IPS-15b (cell line): ENCODE measurements around the gene RAC3.
"Not testable (repeated sequence)": the region's sequence is repeated elsewhere in the genome, so short reads cannot be mapped to it uniquely, and the experiment has no call there.

Experiments used
- H3K27me3 ChIP-seq: one replicate; pipeline ENCODE4 v1.6.1; 2013; ENCODE audit warnings: low read length; ENCODE audit not compliant: control insufficient read depth, insufficient read depth
- H3K36me3 ChIP-seq: one replicate; pipeline ENCODE4 v1.6.1; 2013; ENCODE audit warnings: low read length; ENCODE audit not compliant: control insufficient read depth, insufficient read depth
- H3K4me1 ChIP-seq: one replicate; pipeline ENCODE4 v1.6.1; 2013; ENCODE audit warnings: mild to moderate bottlenecking, low read length; ENCODE audit not compliant: control insufficient read depth, insufficient read depth
- H3K4me3 ChIP-seq: one replicate; pipeline ENCODE4 v1.5.1; 2013; ENCODE audit warnings: low read depth, low read length
- H3K9ac ChIP-seq: one replicate; pipeline ENCODE4 v1.6.1; 2013; ENCODE audit warnings: low read depth, mild to moderate bottlenecking, low read length
- H3K9me3 ChIP-seq: one replicate; pipeline ENCODE4 v1.6.1; 2013; ENCODE audit warnings: mild to moderate bottlenecking, low read length; ENCODE audit not compliant: control insufficient read depth, insufficient read depth

The RAC3 gene

DNA sequence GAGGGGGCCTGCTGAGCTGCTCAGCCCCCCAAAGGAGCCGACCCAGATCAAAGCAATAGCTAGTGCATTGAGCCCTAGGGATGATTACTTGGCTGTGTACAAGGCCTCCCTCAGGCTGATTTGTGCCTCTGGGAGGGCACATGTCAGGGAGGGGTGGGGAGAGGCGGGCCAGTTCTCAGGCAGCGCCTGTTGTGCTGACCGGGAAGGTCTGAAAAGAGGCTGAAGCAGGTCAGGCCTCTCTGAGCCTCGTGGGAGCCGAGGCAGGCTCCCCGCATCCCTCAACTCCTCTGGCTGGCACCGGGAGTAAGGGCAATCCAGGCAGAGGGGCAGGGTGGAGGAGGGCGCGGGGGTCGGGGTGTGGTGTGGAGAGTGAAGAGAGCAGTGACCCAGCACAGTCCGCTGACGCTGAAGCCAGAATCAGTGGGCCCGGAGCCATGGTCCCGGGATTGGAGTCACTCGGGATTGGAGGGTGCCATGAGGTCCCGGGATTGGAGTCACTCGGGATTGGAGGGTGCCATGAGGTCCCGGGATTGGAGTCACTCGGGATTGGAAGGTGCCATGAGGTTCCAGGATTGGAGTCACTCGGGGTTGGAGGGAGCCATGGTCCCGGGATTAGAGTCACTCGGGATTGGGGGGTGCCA is 3.0 kb downstream of the RAC3 start:
- H3K4me1 ChIP-seq = no peaks in the 10 kb centered on the region
- H3K27me3 ChIP-seq = peaks cover 4% of the 10 kb centered on the region
- no peak overlapping the region for H3K9ac ChIP-seq
- H3K4me3 ChIP-seq = peak overlapping the region; percentile 18
- H3K36me3 ChIP-seq = peaks cover 4% of the 10 kb centered on the region
- no peaks in the 10 kb centered on the region for H3K9me3 ChIP-seq

DNA sequence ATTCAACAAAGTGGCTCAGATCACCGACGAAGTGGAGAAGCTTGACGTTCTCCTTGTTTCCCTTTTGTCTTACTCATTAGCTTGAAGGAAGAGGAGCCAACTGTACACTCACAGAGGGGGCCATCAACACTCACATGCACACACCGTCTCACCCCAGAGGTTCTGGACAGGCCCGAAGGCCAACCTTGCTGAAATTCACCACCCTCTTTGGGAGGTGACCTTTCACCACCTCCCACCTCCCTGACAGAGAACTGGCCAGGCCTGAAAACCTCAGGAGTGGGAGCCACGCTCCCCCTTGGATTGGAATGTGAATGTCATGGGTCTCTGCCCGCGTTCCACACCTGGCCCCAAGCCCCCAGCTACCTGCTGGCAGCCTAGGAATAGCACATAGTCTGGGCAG is 4.0 kb downstream of the RAC3 start:
- H3K9ac ChIP-seq = no peak overlapping the region
- no peak overlapping the region for H3K4me3 ChIP-seq
- no peaks in the 10 kb centered on the region for H3K36me3 ChIP-seq
- no peaks in the 10 kb centered on the region for H3K9me3 ChIP-seq
- peaks cover 4% of the 10 kb centered on the region for H3K27me3 ChIP-seq
- no peaks in the 10 kb centered on the region for H3K4me1 ChIP-seq

DNA sequence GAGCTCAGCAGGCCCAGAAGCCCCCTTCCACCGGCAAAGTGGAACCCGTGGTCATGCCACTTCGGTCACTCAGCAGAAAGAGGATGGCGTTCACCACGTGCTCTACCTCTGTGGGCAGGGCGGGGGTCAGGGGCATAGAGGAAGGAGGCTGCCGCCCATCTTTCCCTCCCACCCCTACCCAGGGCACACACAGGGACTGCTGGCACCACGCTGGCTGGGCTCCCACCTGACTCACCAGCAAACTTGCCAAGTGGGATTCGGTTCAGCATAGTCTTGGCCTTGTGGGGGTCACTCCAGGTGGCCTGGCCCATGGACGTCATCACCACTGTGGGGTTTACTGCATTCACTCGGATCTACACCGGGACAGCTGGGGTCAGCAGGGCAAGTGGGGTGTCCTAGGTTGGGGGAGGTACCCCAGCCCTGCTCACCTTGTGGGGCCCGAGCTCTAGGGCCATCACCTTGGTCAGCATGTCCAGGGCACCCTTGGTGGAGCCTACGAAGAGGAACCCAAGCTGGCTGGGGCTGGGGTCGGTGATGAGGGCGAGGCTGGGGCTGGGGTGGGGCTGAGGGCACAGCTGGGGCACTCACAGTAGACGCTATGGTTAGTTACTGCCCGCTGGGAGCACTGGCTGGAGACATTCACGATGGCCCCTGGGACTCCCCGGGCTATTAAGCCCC is 4.6 kb downstream of the RAC3 start:
- H3K27me3 ChIP-seq = peaks cover 4% of the 10 kb centered on the region
- no peaks in the 10 kb centered on the region for H3K4me1 ChIP-seq
- H3K9me3 ChIP-seq = no peaks in the 10 kb centered on the region
- peak overlapping the region; percentile 76 for H3K4me3 ChIP-seq
- no peak overlapping the region for H3K9ac ChIP-seq
- no peaks in the 10 kb centered on the region for H3K36me3 ChIP-seq

DNA sequence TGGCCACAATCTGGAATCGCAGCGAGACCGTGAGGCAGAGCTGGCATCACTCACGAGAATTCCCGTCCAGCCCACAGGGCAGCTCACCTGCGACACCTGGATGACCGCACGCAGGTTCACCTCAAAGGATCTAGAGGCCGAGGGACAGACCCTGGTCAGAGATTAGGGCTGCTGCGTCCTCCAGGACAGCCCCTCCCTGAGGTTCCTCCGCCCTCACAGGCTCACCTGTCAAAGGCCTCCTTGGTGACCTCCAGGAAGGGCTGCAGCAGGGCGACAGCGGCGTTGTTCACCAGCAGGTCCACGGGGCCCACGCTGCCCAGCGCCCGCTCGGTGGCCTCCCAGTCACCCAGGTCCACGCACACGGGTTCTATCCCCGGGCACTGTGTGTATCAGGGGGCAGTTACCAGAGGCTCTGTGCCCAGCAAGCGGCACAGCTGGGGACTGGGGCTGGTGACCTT is 5.2 kb downstream of the RAC3 start:
- Histone ChIP-seq H3K4me1 (no peaks in the 10 kb centered on the region), H3K9me3 (no peaks in the 10 kb centered on the region), H3K36me3 (no peaks in the 10 kb centered on the region), H3K27me3 (peaks cover 4% of the 10 kb centered on the region), H3K4me3 (peak overlapping the region; percentile 76), H3K9ac (peak overlapping the region; percentile 54)

DNA sequence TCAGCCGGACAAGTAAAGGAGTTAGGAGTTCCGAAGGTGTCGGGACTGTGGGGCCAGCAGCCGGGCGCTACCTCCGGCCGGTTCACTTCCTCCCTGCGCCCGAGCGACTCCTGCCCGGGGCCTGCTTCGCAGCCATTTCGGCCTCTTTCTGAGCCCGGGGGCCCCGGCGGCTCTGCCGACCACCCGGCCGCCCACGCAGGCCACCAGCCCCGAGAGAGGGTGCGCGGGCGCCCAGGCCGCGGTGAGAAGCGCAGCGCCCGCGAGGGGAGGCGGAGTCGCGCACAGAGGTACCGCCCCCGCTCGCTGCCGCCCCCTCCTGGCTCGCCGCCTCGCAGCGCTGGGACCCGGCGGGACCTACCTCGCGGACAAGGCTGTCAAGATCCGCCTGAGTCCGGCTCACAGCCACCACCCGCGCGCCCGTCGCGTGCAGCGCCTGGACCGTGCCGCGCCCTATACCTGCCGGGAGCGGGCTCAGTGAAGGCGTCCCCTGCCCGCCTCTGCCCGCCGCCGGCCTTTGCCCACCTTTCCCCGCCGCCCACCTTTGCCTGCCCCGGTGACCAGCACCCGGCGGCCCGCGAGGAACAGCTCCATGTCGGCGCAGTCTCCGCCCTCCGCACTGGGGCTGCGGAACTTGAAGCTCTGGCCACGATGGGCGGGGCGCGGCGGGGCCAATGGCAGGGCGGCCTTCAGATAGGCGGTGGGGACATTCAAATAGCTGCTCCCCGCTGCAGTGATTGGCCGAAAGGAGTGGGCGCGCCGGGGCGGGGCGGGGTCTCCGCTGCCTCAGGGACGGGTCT is 5.8 kb downstream of the RAC3 start, which contains the start of gene DCXR:
Gene DCXR (minus strand): TSS at position 606 of the 797 bp plus-strand sequence. CDS start 15 bp downstream, at position 591.
- peak within 1 kb of the TSS; percentile 76 for H3K4me3 ChIP-seq
- no peaks in the 10 kb centered on the region for H3K36me3 ChIP-seq
- H3K9me3 ChIP-seq = no peaks in the 10 kb centered on the region
- H3K27me3 ChIP-seq = peaks cover 4% of the 10 kb centered on the region
- H3K9ac ChIP-seq = peak within 1 kb of the TSS; percentile 54
- H3K4me1 ChIP-seq = no peaks in the 10 kb centered on the region

DNA sequence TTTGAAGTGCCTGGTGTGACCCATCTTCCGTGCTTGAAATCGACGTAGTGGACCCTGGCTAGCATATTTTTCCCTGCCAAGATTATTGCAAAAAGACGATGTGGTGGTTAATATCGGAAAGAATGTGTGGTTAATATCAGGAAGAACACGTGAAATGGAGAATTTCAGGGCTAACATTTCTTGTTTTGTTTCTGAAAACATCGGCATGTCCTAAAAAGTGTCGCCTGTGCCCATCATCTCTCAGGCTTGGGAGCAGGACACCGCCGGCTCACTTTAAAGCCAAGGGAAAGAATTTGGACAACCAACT is 6.4 kb downstream of the RAC3 start:
- Histone ChIP-seq H3K27me3 (peaks cover 4% of the 10 kb centered on the region), H3K9me3 (no peaks in the 10 kb centered on the region), H3K4me1 (no peaks in the 10 kb centered on the region), H3K36me3 (no peaks in the 10 kb centered on the region), H3K4me3 (peak overlapping the region; percentile 2), H3K9ac (no peak overlapping the region)

DNA sequence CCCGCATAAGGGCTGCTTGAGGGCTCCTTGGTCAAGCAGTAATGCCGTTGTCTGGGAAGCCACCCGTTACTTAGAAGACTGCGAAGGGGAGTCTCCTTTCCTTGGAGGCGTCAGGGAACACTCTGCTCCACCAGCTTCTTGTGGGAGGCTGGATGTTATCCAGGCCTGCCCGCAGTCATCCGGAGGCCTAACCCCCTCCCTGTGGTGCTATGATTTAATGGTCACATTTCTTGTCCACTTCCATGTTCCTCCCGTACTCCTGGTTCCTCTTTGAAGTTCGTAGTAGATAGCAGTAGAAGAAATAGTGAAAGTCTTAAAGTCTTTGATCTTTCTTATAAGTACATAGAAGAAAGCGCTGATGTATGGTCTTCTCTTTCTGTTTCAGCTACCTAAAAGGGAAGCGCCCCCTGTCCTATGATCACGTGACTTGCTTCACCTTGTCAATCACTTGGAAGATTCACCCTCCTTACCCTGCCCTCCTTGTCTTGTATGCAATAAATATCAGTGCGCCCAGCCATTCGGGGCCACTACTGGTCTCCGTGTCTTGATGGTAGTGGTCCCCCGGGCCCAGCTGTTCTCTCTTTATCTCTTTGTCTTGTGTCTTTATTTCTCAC is 7.4 kb downstream of the RAC3 start:
- H3K9ac ChIP-seq, H3K36me3 ChIP-seq, H3K4me1 ChIP-seq, H3K9me3 ChIP-seq, H3K4me3 ChIP-seq, H3K27me3 ChIP-seq: not testable (repeated sequence)

DNA sequence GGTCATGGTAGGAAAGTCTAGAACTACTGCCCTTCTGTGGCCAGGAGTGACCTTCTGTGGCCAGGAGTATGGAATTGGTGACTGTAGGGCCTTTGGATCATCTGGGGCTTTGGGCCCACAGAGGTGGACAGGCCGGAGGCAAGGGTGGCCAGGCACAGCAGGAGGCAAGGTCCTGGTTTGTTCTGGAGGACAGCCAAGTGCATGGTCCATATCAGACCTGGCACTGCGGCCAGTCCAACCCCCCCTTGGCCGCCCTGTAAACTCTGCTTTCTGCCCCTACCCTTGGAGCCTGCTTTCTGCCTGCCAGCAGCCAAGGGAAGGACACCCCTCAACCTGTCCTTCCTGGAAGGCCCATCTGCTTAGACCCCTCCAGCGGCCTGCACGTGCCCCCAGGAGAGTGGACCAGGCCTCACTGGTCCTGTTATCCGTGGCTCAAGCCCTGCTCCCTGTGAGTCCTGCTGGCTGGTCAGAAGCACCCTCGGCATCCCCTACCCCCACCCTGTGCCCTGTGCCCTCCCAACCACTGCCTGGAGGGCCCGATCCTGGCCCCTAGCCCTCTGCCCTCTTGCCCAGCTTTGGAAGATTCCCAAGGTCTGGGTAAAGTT is 8.3 kb downstream of the RAC3 start:
- no peaks in the 10 kb centered on the region for H3K9me3 ChIP-seq
- H3K4me3 ChIP-seq = no peak overlapping the region
- H3K9ac ChIP-seq = no peak overlapping the region
- H3K36me3 ChIP-seq = no peaks in the 10 kb centered on the region
- no peaks in the 10 kb centered on the region for H3K4me1 ChIP-seq
- H3K27me3 ChIP-seq = peaks cover 4% of the 10 kb centered on the region

DNA sequence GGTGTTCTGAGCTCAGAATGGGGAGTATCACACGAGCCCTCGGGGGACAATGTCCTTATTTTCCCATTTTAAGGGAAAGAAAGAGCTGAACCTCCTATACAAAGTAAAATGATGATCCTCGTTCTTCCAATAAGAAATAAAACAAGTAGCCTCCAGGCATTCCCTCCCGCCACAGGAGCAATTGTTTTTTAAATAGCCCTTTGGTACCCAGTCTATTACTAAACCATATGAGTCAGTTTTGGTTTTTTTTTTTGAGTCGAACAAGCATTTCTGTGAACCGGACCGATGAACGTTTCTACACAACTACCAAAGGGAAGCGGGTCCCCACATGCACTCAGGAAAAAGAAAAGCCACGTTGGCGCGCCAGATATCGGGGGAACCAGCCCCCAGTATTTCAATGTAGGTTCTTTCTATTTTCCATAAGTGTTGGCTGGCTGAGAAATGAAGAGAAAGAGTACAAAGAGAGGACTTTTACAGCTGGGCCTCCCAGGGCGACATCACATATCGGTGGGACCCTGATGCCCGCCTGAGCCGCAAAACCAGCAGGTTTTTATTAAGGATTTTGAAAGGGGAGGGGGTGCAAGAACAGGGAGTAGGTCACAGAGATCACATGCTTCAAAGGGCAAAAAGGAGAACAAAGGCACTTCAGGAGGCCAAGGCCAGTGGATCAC is 9.8 kb downstream of the RAC3 start:
- Histone ChIP-seq H3K9ac (no peak overlapping the region), H3K4me3 (no peak overlapping the region), H3K9me3 (no peaks in the 10 kb centered on the region), H3K4me1 (no peaks in the 10 kb centered on the region), H3K36me3 (no peaks in the 10 kb centered on the region), H3K27me3 (peaks cover 4% of the 10 kb centered on the region)

DNA sequence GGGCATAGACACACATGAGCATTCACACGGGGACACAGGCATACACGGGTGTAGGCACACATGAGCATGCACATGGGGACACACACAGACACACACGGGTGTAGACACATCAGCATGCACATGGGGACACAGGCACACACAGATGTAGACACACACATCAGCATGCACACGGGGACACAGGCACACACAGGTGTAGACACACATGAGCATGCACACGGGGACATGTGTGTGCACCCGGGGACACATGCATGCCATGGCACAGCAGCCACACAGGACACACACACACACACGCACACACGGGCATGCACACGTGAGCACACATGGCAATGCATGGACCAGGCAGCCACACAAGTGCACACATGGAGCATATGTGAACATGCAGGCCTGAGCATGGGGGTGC is 11.2 kb downstream of the RAC3 start:
- Histone ChIP-seq H3K36me3 (peaks cover 8% of the 10 kb centered on the region), H3K4me1 (no peaks in the 10 kb centered on the region), H3K9me3 (no peaks in the 10 kb centered on the region), H3K27me3 (peaks cover 2% of the 10 kb centered on the region), H3K4me3 (no peak overlapping the region), H3K9ac (no peak overlapping the region)

DNA sequence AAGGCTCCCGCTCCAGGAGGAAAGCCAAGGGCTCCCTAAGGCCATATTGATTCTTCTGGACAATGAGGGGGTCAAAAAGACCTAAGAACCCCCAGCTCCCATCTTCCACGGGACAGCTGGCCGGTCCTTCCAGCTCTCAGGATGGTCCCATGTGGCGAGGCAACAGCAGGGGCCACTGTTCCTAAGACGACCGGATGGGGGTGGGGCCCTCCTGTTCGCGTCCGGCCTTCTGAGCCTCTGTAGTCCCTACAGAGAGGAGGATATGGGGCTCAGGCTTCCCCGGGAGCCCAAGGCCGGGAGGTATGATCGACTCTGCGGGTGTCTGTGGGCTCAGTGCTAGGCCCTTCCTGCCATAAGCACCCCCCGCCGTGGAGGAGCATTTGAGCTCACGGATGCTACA is 12.0 kb downstream of the RAC3 start:
- Histone ChIP-seq H3K36me3 (peaks cover 13% of the 10 kb centered on the region), H3K4me1 (no peaks in the 10 kb centered on the region), H3K27me3 (peaks cover 2% of the 10 kb centered on the region), H3K4me3 (no peak overlapping the region), H3K9ac (no peak overlapping the region), H3K9me3 (no peaks in the 10 kb centered on the region)
